ENCODE measurements around the gene FOXJ1. TPM values are rescaled to one million over a fixed set of nuclear protein-coding genes. Genes with fewer than 3 reads are reported as not detected.

Gene FOXJ1
- total RNA-seq, 1 experiment from 2014 or later, result 0.26 TPM

DNA sequence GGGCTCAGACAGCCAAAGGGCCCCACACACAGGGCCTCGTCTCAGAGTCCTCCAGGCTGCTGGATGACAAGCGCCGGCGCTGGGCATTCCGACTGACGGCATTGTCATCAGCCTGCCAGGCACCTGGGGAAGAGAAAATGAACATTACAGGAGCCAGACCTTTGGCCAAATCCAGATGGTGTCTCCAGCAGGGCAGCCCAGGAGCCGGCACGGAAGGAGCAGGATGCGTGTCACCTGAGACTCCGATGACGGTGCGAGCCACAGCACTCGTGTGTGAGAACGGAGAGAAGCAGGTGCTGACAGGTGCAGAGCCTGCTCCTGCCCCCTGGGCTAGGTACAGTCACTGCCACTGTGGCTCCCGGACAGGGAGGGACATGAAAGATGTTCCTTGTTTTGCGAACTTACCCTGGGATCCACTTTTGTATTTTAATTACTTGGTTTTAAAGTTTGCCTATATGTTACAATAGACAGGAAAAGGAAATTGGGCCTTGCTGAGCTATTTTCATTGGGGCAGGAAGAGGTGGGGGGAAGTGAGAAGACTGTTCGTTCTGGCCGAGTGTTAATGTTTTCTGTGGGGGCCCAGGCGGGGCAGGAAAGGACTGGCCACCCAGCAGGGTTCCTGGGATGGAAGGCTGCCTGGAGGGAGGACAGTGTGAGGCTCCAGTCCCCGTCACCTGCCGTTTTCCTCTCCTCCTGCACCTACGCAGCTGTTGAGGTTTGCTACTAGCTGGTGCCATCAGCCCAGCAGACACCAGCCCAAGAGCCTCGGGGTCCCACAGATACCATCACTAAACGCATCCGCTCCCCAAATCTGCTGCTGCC, 4.4 kb upstream of the FOXJ1 start:
- no peaks in the 10 kb centered on the region for H3F3A ChIP-seq (ENCODE audit: low read length, unreplicated experiment)
- ATAC-seq (no peak), DNase-seq (no peak)
- no peak overlapping the region for H3K4me2 ChIP-seq (ENCODE audit: low read length)
- no peak overlapping the region for H2AFZ ChIP-seq (ENCODE audit: low read length)
- BruUV-seq (replicated peaks), result no TSS peak
- H3K9me2 ChIP-seq (replicated peaks; ENCODE audit: low read length), result no peaks in the 10 kb centered on the region
- H3K79me2 ChIP-seq (ENCODE audit: low read length), result no peaks in the 10 kb centered on the region
- H3K36me3 ChIP-seq (ENCODE audit: low read depth, low read length), result no peaks in the 10 kb centered on the region
- TF ChIP-seq, protein P1, sequence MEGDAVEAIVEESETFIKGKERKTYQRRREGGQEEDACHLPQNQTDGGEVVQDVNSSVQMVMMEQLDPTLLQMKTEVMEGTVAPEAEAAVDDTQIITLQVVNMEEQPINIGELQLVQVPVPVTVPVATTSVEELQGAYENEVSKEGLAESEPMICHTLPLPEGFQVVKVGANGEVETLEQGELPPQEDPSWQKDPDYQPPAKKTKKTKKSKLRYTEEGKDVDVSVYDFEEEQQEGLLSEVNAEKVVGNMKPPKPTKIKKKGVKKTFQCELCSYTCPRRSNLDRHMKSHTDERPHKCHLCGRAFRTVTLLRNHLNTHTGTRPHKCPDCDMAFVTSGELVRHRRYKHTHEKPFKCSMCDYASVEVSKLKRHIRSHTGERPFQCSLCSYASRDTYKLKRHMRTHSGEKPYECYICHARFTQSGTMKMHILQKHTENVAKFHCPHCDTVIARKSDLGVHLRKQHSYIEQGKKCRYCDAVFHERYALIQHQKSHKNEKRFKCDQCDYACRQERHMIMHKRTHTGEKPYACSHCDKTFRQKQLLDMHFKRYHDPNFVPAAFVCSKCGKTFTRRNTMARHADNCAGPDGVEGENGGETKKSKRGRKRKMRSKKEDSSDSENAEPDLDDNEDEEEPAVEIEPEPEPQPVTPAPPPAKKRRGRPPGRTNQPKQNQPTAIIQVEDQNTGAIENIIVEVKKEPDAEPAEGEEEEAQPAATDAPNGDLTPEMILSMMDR (conservative IDR thresholded peaks at IDR 0.05; ENCODE audit: low read depth, low read length), result no peak
- TF ChIP-seq EZH2 (IDR thresholded peaks at IDR 0.05; ENCODE audit: low read length, unreplicated experiment) (no peak), EZH2phosphoT487 (IDR thresholded peaks at IDR 0.05; ENCODE audit: borderline replicate concordance, low read length) (no peak)
- no peaks in the 10 kb centered on the region for H3K9me3 ChIP-seq (ENCODE audit: low read length)
- no peaks in the 10 kb centered on the region for H3K27me3 ChIP-seq (ENCODE audit: low read length)
- H4K20me1 ChIP-seq (ENCODE audit: low read length), result no peaks in the 10 kb centered on the region
- intact Hi-C loops (cut with micrococcal nuclease), result no loop called here
- ChIA-PET POLR2A (ENCODE audit: unreplicated experiment) (interaction anchor here (0.6 kb wide), 1 partner anchor 453 kb away, joined by 5 read pairs; no protein-coding TSS in a partner anchor), CTCF (no interaction called here)
- H3K9ac ChIP-seq (ENCODE audit: low read length), result no peak overlapping the region
- no peak overlapping the region for H3K27ac ChIP-seq (ENCODE audit: low read length)
- no peak overlapping the region for H3K4me3 ChIP-seq (ENCODE audit: low read length)
- peaks cover 22% of the 10 kb centered on the region for H3K4me1 ChIP-seq (ENCODE audit: insufficient read depth, low read length)

DNA sequence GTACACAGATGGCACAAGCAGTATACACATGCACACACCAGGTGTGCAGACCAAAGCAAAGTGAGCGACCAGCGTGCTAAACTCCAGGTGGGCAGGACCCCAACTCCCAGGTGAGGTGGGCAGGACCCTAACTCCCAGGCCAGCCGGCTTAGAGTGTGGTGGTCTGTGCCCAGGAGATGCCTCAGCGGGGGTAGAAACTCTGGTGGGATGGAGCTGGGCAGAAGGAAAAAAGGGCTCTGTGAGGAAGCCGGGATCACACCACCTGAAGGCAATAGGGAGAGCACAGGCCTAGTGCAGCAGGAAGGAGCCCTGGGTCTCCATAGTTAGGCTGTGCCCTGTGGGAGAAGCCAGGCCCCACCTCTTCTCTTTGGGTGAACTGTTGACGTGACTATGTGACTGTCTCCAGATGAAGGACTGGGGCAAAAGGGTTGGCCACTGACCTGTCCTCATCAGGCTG, 1.6 kb upstream of the FOXJ1 start:
- no peaks in the 10 kb centered on the region for H3F3A ChIP-seq (ENCODE audit: low read length, unreplicated experiment)
- H3K9ac ChIP-seq (ENCODE audit: low read length), result no peak overlapping the region
- BruUV-seq (replicated peaks), result no TSS peak
- H3K9me3 ChIP-seq (ENCODE audit: low read length), result no peaks in the 10 kb centered on the region
- H3K4me2 ChIP-seq (ENCODE audit: low read length), result no peak overlapping the region
- no peaks in the 10 kb centered on the region for H3K36me3 ChIP-seq (ENCODE audit: low read depth, low read length)
- TF ChIP-seq EZH2 (IDR thresholded peaks at IDR 0.05; ENCODE audit: low read length, unreplicated experiment), result no peak
- TF ChIP-seq, protein P1 (conservative IDR thresholded peaks at IDR 0.05; ENCODE audit: low read depth, low read length), result no peak
- no peak for TF ChIP-seq EZH2phosphoT487 (IDR thresholded peaks at IDR 0.05; ENCODE audit: borderline replicate concordance, low read length)
- H3K4me3 ChIP-seq (ENCODE audit: low read length), result no peak overlapping the region
- H3K4me1 ChIP-seq (ENCODE audit: insufficient read depth, low read length), result peaks cover 22% of the 10 kb centered on the region
- H4K20me1 ChIP-seq (ENCODE audit: low read length), result no peaks in the 10 kb centered on the region
- H3K9me2 ChIP-seq (replicated peaks; ENCODE audit: low read length), result no peaks in the 10 kb centered on the region
- H3K27me3 ChIP-seq (ENCODE audit: low read length), result no peaks in the 10 kb centered on the region
- ChIA-PET CTCF (interaction anchor here (0.7 kb wide), 1 partner anchor 10 kb away, joined by 3 read pairs; no protein-coding TSS in a partner anchor), POLR2A (ENCODE audit: unreplicated experiment) (no interaction called here)
- no peak overlapping the region for H3K27ac ChIP-seq (ENCODE audit: low read length)
- intact Hi-C loops (cut with micrococcal nuclease), result no loop called here
- H2AFZ ChIP-seq (ENCODE audit: low read length), result no peak overlapping the region
- no peak for ATAC-seq
- no peaks in the 10 kb centered on the region for H3K79me2 ChIP-seq (ENCODE audit: low read length)
- no peak for DNase-seq

All from PC-3 (cell line).